NT2/D1 (cell line): ENCODE measurements around the gene ZSCAN18.
A peak's percentile ranks its signal among the peaks of the same experiment; 100 is the strongest.
"Not testable (repeated sequence)": the region's sequence is repeated elsewhere in the genome, so short reads cannot be mapped to it uniquely, and the experiment has no call there.

Source experiments
- DNase-seq: peaks from one replicate; pipeline ENCODE4 v3.0.0-alpha.2; 2011; ENCODE audit warnings: low read depth, low spot score
- H3K27me3 ChIP-seq: 2 replicates; pipeline ENCODE4 v1.6.0; 2011; ENCODE audit warnings: mild to moderate bottlenecking; ENCODE audit not compliant: insufficient read length, insufficient read depth
- H3K36me3 ChIP-seq: 2 replicates; pipeline ENCODE4 v1.6.1; 2011; ENCODE audit warnings: mild to moderate bottlenecking, low read length, mixed read lengths; ENCODE audit not compliant: insufficient read depth, insufficient read length
- H3K4me1 ChIP-seq: 2 replicates; pipeline ENCODE4 v1.5.1; 2011; ENCODE audit not compliant: insufficient read depth, insufficient read length
- H3K4me3 ChIP-seq: 2 replicates; pipeline ENCODE4 v1.5.1; 2011; ENCODE audit warnings: low read depth; ENCODE audit not compliant: insufficient read length
- H3K9ac ChIP-seq: 2 replicates; pipeline ENCODE4 v1.6.0; 2011; ENCODE audit warnings: low read depth; ENCODE audit not compliant: insufficient read length
- H3K9me3 ChIP-seq: 2 replicates; pipeline ENCODE4 v1.5.1; 2011; ENCODE audit warnings: mild to moderate bottlenecking, low read length; ENCODE audit not compliant: insufficient read depth
- SUZ12 ChIP-seq: IDR thresholded peaks from 2 replicates; pipeline ENCODE4 v1.6.1; 2011; ENCODE audit not compliant: insufficient read length, insufficient read depth; ENCODE audit errors: extremely low read depth
- YY1 ChIP-seq: IDR thresholded peaks from 2 replicates; pipeline ENCODE4 v1.6.1; 2011; ENCODE audit not compliant: insufficient read length, insufficient read depth
- ZNF274 ChIP-seq: IDR thresholded peaks from 2 replicates; pipeline ENCODE4 v1.6.1; 2011; ENCODE audit warnings: mild to moderate bottlenecking, low read depth, low read length

The ZSCAN18 gene, protein sequence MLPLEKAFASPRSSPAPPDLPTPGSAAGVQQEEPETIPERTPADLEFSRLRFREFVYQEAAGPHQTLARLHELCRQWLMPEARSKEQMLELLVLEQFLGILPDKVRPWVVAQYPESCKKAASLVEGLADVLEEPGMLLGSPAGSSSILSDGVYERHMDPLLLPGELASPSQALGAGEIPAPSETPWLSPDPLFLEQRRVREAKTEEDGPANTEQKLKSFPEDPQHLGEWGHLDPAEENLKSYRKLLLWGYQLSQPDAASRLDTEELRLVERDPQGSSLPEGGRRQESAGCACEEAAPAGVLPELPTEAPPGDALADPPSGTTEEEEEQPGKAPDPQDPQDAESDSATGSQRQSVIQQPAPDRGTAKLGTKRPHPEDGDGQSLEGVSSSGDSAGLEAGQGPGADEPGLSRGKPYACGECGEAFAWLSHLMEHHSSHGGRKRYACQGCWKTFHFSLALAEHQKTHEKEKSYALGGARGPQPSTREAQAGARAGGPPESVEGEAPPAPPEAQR

DNA sequence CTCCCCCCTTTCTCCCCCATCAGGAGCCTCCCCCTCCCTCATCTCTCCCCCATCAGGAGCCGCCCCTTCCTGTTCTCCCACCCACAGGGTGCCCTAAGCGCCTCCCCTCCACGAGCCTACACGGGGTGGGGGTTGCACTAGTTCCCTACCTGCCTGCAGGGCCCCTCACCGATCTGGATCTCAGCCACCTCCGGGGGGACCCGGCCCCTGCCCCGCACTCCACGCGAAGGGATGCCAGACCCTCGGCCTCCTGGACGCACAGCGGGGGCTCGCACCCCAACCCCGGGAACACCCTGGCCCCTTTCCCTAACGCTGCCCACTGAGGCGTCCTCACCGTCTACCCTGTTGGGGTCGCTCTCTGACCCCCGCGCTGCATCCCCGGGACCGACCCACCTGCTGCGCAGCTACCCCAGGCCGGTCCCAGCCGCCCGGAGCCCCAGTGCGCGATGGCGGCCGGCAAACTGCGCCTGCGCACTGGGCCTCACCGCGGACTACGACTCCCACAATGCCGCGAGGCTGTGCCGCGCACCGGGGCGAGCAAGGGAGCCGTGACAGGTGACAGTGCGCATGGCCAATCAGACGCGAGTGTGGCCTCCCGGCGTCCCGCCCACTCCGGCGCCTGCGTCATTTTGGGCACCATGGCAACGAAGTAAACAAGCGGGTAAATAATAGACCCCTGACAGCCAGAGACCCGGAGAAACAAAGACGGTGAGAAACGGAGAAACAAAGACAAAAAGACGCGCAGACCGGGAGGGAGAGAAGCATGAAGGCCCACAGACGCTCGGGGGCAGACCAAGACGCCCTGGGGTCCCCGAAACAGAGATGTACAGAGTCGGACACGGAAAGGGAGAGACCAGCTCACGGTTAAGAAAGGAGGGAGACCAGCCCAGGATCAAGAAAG lies at the start of gene ZSCAN18:
TSS of gene ZSCAN18 (minus strand) at position 451 of the 901 bp plus-strand sequence. CDS start 7,964 bp downstream, outside the sequence.
- peaks cover 16% of the 10 kb centered on the region for H3K9me3 ChIP-seq
- H3K4me3 ChIP-seq, result peak within 1 kb of the TSS; percentile 93
- peak within 1 kb of the TSS; percentile 93 for H3K9ac ChIP-seq
- peaks cover 24% of the 10 kb centered on the region for H3K36me3 ChIP-seq
- no peaks in the 10 kb centered on the region for H3K27me3 ChIP-seq
- peak; percentile 92 for DNase-seq
- TF ChIP-seq ZNF274 (no peak), YY1 (peak; percentile 30), SUZ12 (no peak)
- peaks cover 7% of the 10 kb centered on the region for H3K4me1 ChIP-seq

GRCh38 chr19:58147475-58147874 lies 49.4 kb upstream of the ZSCAN18 start:
- not testable (repeated sequence) for H3K4me1 ChIP-seq, H3K9ac ChIP-seq, H3K36me3 ChIP-seq, DNase-seq, H3K4me3 ChIP-seq, H3K27me3 ChIP-seq
- peaks cover 38% of the 10 kb centered on the region for H3K9me3 ChIP-seq

- Histone ChIP-seq H3K27me3 (no peaks in the 10 kb centered on the region), H3K9me3 (peaks cover 54% of the 10 kb centered on the region), H3K36me3 (peaks cover 10% of the 10 kb centered on the region), H3K9ac (no peak overlapping the region), H3K4me3 (no peak overlapping the region), H3K4me1 (no peaks in the 10 kb centered on the region)
- TF ChIP-seq YY1 (no peak), ZNF274 (no peak), SUZ12 (no peak)
- DNase-seq, result no peak
These were observed 47.8 kb upstream of the ZSCAN18 start for GRCh38 chr19:58145849-58146248.

- TF ChIP-seq YY1 (no peak), ZNF274 (no peak), SUZ12 (no peak)
- Histone ChIP-seq H3K9me3 (peaks cover 96% of the 10 kb centered on the region), H3K36me3 (peaks cover 38% of the 10 kb centered on the region), H3K4me3 (no peak overlapping the region), H3K27me3 (no peaks in the 10 kb centered on the region), H3K9ac (no peak overlapping the region), H3K4me1 (no peaks in the 10 kb centered on the region)
- DNase-seq, result no peak
These were observed 36.2 kb upstream of the ZSCAN18 start for GRCh38 chr19:58134244-58134643.

- H3K9ac ChIP-seq, result no peak overlapping the region
- TF ChIP-seq ZNF274 (no peak), YY1 (no peak), SUZ12 (no peak)
- H3K4me1 ChIP-seq, result no peaks in the 10 kb centered on the region
- H3K9me3 ChIP-seq, result peaks cover 97% of the 10 kb centered on the region
- no peaks in the 10 kb centered on the region for H3K27me3 ChIP-seq
- H3K4me3 ChIP-seq, result no peak overlapping the region
- H3K36me3 ChIP-seq, result peaks cover 53% of the 10 kb centered on the region
- no peak for DNase-seq
These were observed 31.3 kb upstream of the ZSCAN18 start for GRCh38 chr19:58129284-58129683.

DNA sequence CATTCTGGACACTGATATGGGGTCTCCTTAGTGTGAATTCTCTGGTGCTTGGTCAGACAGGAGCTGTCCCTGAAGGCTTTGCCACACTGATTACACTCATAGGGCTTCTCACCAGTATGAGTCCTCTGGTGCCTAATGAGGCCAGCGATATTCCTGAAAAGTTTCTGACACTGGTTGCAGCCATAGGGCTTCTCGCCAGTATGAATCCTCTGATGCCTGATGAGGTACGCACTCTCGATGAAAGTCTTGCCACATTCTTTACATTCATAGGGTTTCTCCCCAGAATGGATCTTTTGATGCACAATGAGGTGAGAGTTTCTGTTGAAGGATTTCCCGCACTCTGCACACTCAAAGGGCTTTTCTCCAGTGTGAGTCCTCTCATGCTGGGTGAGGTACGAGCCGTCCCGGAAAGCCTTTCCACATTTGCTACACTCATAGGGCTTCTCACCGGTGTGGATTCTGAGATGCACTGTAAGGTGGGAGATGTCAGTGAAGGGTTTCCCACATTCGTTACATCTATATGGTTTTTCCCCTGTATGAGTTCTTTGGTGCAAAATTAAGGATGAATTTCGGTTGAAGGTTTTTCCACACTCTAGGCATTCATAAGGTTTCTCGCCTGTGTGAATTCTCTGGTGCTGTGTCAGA lies 30.1 kb upstream of the ZSCAN18 start:
- Histone ChIP-seq H3K9me3 (peaks cover 97% of the 10 kb centered on the region), H3K27me3 (no peaks in the 10 kb centered on the region), H3K9ac (no peak overlapping the region), H3K4me1 (no peaks in the 10 kb centered on the region), H3K4me3 (no peak overlapping the region), H3K36me3 (peaks cover 45% of the 10 kb centered on the region)
- TF ChIP-seq YY1 (no peak), ZNF274 (peak; percentile 100), SUZ12 (no peak)
- DNase-seq, result no peak

GRCh38 chr19:58123354-58123753 lies 25.3 kb upstream of the ZSCAN18 start:
- TF ChIP-seq ZNF274 (no peak), YY1 (no peak), SUZ12 (no peak)
- no peak for DNase-seq
- Histone ChIP-seq H3K4me1 (no peaks in the 10 kb centered on the region), H3K9me3 (peaks cover 95% of the 10 kb centered on the region), H3K36me3 (peaks cover 15% of the 10 kb centered on the region), H3K4me3 (no peak overlapping the region), H3K27me3 (no peaks in the 10 kb centered on the region), H3K9ac (no peak overlapping the region)
